ENCODE results near the gene PRODH2.

PRODH2 gene

GRCh38 chr19:35783469-35784434 is 28.9 kb downstream of the PRODH2 start:
- H3K36me3 ChIP-seq (ENCODE audit: control insufficient read depth, insufficient read depth, low read length): no peaks in the 10 kb centered on the region
- peak overlapping the region; percentile 68 for H3K4me3 ChIP-seq (ENCODE audit: low read depth, low read length)
- no peaks in the 10 kb centered on the region for H3K27me3 ChIP-seq (ENCODE audit: control insufficient read depth, insufficient read depth, low read length)
- H3K9me3 ChIP-seq (ENCODE audit: control insufficient read depth, insufficient read depth, low read length): no peaks in the 10 kb centered on the region
- H3K9ac ChIP-seq (ENCODE audit: low read depth, low read length): no peak overlapping the region
- H3K4me1 ChIP-seq (ENCODE audit: control insufficient read depth, insufficient read depth, low read length): peaks cover 2% of the 10 kb centered on the region

GRCh38 chr19:35782589-35782988 is 30.1 kb downstream of the PRODH2 start:
- no peak overlapping the region for H3K9ac ChIP-seq (ENCODE audit: low read depth, low read length)
- H3K27me3 ChIP-seq (ENCODE audit: control insufficient read depth, insufficient read depth, low read length): peaks cover 3% of the 10 kb centered on the region
- H3K36me3 ChIP-seq (ENCODE audit: control insufficient read depth, insufficient read depth, low read length): no peaks in the 10 kb centered on the region
- no peaks in the 10 kb centered on the region for H3K9me3 ChIP-seq (ENCODE audit: control insufficient read depth, insufficient read depth, low read length)
- no peak overlapping the region for H3K4me3 ChIP-seq (ENCODE audit: low read depth, low read length)
- H3K4me1 ChIP-seq (ENCODE audit: control insufficient read depth, insufficient read depth, low read length): peaks cover 2% of the 10 kb centered on the region

- Histone ChIP-seq H3K4me1 (ENCODE audit: control insufficient read depth, insufficient read depth, low read length) (peaks cover 8% of the 10 kb centered on the region), H3K27me3 (ENCODE audit: control insufficient read depth, insufficient read depth, low read length) (peaks cover 11% of the 10 kb centered on the region), H3K9ac (ENCODE audit: low read depth, low read length) (no peak overlapping the region), H3K9me3 (ENCODE audit: control insufficient read depth, insufficient read depth, low read length) (no peaks in the 10 kb centered on the region), H3K4me3 (ENCODE audit: low read depth, low read length) (peak overlapping the region; percentile 8), H3K36me3 (ENCODE audit: control insufficient read depth, insufficient read depth, low read length) (no peaks in the 10 kb centered on the region)
Observed at GRCh38 chr19:35781650-35782049, 31.0 kb downstream of the PRODH2 start.

- Histone ChIP-seq H3K9ac (ENCODE audit: low read depth, low read length) (no peak overlapping the region), H3K36me3 (ENCODE audit: control insufficient read depth, insufficient read depth, low read length) (no peaks in the 10 kb centered on the region), H3K4me1 (ENCODE audit: control insufficient read depth, insufficient read depth, low read length) (peaks cover 10% of the 10 kb centered on the region), H3K9me3 (ENCODE audit: control insufficient read depth, insufficient read depth, low read length) (no peaks in the 10 kb centered on the region), H3K27me3 (ENCODE audit: control insufficient read depth, insufficient read depth, low read length) (peaks cover 17% of the 10 kb centered on the region), H3K4me3 (ENCODE audit: low read depth, low read length) (no peak overlapping the region)
Observed at GRCh38 chr19:35780717-35781116, 31.9 kb downstream of the PRODH2 start.

GRCh38 chr19:35780058-35780457 is 32.6 kb downstream of the PRODH2 start:
- H3K9ac ChIP-seq (ENCODE audit: low read depth, low read length): no peak overlapping the region
- peaks cover 10% of the 10 kb centered on the region for H3K4me1 ChIP-seq (ENCODE audit: control insufficient read depth, insufficient read depth, low read length)
- no peaks in the 10 kb centered on the region for H3K9me3 ChIP-seq (ENCODE audit: control insufficient read depth, insufficient read depth, low read length)
- no peak overlapping the region for H3K4me3 ChIP-seq (ENCODE audit: low read depth, low read length)
- peaks cover 17% of the 10 kb centered on the region for H3K27me3 ChIP-seq (ENCODE audit: control insufficient read depth, insufficient read depth, low read length)
- H3K36me3 ChIP-seq (ENCODE audit: control insufficient read depth, insufficient read depth, low read length): no peaks in the 10 kb centered on the region

- peaks cover 10% of the 10 kb centered on the region for H3K4me1 ChIP-seq (ENCODE audit: control insufficient read depth, insufficient read depth, low read length)
- no peak overlapping the region for H3K9ac ChIP-seq (ENCODE audit: low read depth, low read length)
- H3K36me3 ChIP-seq (ENCODE audit: control insufficient read depth, insufficient read depth, low read length): no peaks in the 10 kb centered on the region
- H3K9me3 ChIP-seq (ENCODE audit: control insufficient read depth, insufficient read depth, low read length): no peaks in the 10 kb centered on the region
- H3K4me3 ChIP-seq (ENCODE audit: low read depth, low read length): no peak overlapping the region
- H3K27me3 ChIP-seq (ENCODE audit: control insufficient read depth, insufficient read depth, low read length): peaks cover 17% of the 10 kb centered on the region
Observed at GRCh38 chr19:35779033-35779432, 33.6 kb downstream of the PRODH2 start.

GRCh38 chr19:35777961-35778360 is 34.7 kb downstream of the PRODH2 start:
- Histone ChIP-seq H3K27me3 (ENCODE audit: control insufficient read depth, insufficient read depth, low read length) (peaks cover 19% of the 10 kb centered on the region), H3K9me3 (ENCODE audit: control insufficient read depth, insufficient read depth, low read length) (no peaks in the 10 kb centered on the region), H3K4me1 (ENCODE audit: control insufficient read depth, insufficient read depth, low read length) (peaks cover 10% of the 10 kb centered on the region), H3K9ac (ENCODE audit: low read depth, low read length) (no peak overlapping the region), H3K36me3 (ENCODE audit: control insufficient read depth, insufficient read depth, low read length) (no peaks in the 10 kb centered on the region), H3K4me3 (ENCODE audit: low read depth, low read length) (no peak overlapping the region)

GRCh38 chr19:35777086-35777841 is 35.4 kb downstream of the PRODH2 start:
- no peaks in the 10 kb centered on the region for H3K9me3 ChIP-seq (ENCODE audit: control insufficient read depth, insufficient read depth, low read length)
- H3K36me3 ChIP-seq (ENCODE audit: control insufficient read depth, insufficient read depth, low read length): no peaks in the 10 kb centered on the region
- H3K4me3 ChIP-seq (ENCODE audit: low read depth, low read length): peak overlapping the region; percentile 8
- peaks cover 20% of the 10 kb centered on the region for H3K27me3 ChIP-seq (ENCODE audit: control insufficient read depth, insufficient read depth, low read length)
- H3K4me1 ChIP-seq (ENCODE audit: control insufficient read depth, insufficient read depth, low read length): peaks cover 10% of the 10 kb centered on the region
- H3K9ac ChIP-seq (ENCODE audit: low read depth, low read length): no peak overlapping the region

- Histone ChIP-seq H3K36me3 (ENCODE audit: control insufficient read depth, insufficient read depth, low read length) (no peaks in the 10 kb centered on the region), H3K27me3 (ENCODE audit: control insufficient read depth, insufficient read depth, low read length) (peaks cover 20% of the 10 kb centered on the region), H3K9ac (ENCODE audit: low read depth, low read length) (no peak overlapping the region), H3K4me3 (ENCODE audit: low read depth, low read length) (peak overlapping the region; percentile 55), H3K9me3 (ENCODE audit: control insufficient read depth, insufficient read depth, low read length) (no peaks in the 10 kb centered on the region), H3K4me1 (ENCODE audit: control insufficient read depth, insufficient read depth, low read length) (peaks cover 8% of the 10 kb centered on the region)
Observed at GRCh38 chr19:35776102-35776788, 36.4 kb downstream of the PRODH2 start.

GRCh38 chr19:35775298-35776101 is 37.1 kb downstream of the PRODH2 start, which contains the start of gene ARHGAP33:
ARHGAP33 (plus strand) TSS chr19:35775564; CDS start chr19:35775659, 95 bp downstream.
- peak within 1 kb of the TSS; percentile 55 for H3K4me3 ChIP-seq (ENCODE audit: low read depth, low read length)
- peaks cover 20% of the 10 kb centered on the region for H3K27me3 ChIP-seq (ENCODE audit: control insufficient read depth, insufficient read depth, low read length)
- H3K4me1 ChIP-seq (ENCODE audit: control insufficient read depth, insufficient read depth, low read length): peaks cover 8% of the 10 kb centered on the region
- no peaks in the 10 kb centered on the region for H3K36me3 ChIP-seq (ENCODE audit: control insufficient read depth, insufficient read depth, low read length)
- no peaks in the 10 kb centered on the region for H3K9me3 ChIP-seq (ENCODE audit: control insufficient read depth, insufficient read depth, low read length)
- H3K9ac ChIP-seq (ENCODE audit: low read depth, low read length): no peak within 1 kb of the TSS

- Histone ChIP-seq H3K36me3 (ENCODE audit: control insufficient read depth, insufficient read depth, low read length) (no peaks in the 10 kb centered on the region), H3K4me3 (ENCODE audit: low read depth, low read length) (peak overlapping the region; percentile 8), H3K27me3 (ENCODE audit: control insufficient read depth, insufficient read depth, low read length) (peaks cover 20% of the 10 kb centered on the region), H3K9ac (ENCODE audit: low read depth, low read length) (no peak overlapping the region), H3K9me3 (ENCODE audit: control insufficient read depth, insufficient read depth, low read length) (no peaks in the 10 kb centered on the region), H3K4me1 (ENCODE audit: control insufficient read depth, insufficient read depth, low read length) (peaks cover 8% of the 10 kb centered on the region)
Observed at GRCh38 chr19:35775046-35775297, 37.7 kb downstream of the PRODH2 start.
